ENCODE data around the gene GLYR1.

GLYR1 gene

GRCh38 chr16:4879049-4879448, 32.0 kb upstream of the GLYR1 start:
- no peak for DNase-seq

GRCh38 chr16:4877380-4877685, 30.2 kb upstream of the GLYR1 start:
- DNase-seq, result no peak

- no peak for DNase-seq
These were observed 29.7 kb upstream of the GLYR1 start for GRCh38 chr16:4876646-4877379.

- no peak for DNase-seq
These were observed 27.6 kb upstream of the GLYR1 start for GRCh38 chr16:4874666-4875065.

GRCh38 chr16:4873091-4873490, 26.0 kb upstream of the GLYR1 start:
- DNase-seq, result no peak

GRCh38 chr16:4871071-4871470, 24.0 kb upstream of the GLYR1 start:
- no peak for DNase-seq

- DNase-seq, result no peak
These were observed 23.1 kb upstream of the GLYR1 start for GRCh38 chr16:4870138-4870671.

GRCh38 chr16:4869147-4869805, 22.2 kb upstream of the GLYR1 start:
- no peak for DNase-seq

GRCh38 chr16:4868535-4868934, 21.4 kb upstream of the GLYR1 start:
- no peak for DNase-seq

- no peak for DNase-seq
These were observed 20.9 kb upstream of the GLYR1 start for GRCh38 chr16:4868026-4868425.

- DNase-seq, result no peak
These were observed 19.5 kb upstream of the GLYR1 start for GRCh38 chr16:4866586-4866985.

GRCh38 chr16:4865231-4865860, 18.3 kb upstream of the GLYR1 start:
- no peak for DNase-seq

GRCh38 chr16:4864728-4865127, 17.6 kb upstream of the GLYR1 start:
- DNase-seq, result no peak

GRCh38 chr16:4862639-4863038, 15.6 kb upstream of the GLYR1 start:
- peak; percentile 31 for DNase-seq

GRCh38 chr16:4860727-4861342, 13.7 kb upstream of the GLYR1 start:
- no peak for DNase-seq

GRCh38 chr16:4859900-4860255, 12.8 kb upstream of the GLYR1 start:
- DNase-seq, result no peak

- DNase-seq, result no peak
These were observed 12.3 kb upstream of the GLYR1 start for GRCh38 chr16:4859190-4859899.

GRCh38 chr16:4855804-4856203, 8.7 kb upstream of the GLYR1 start:
- no peak for DNase-seq

- no peak for DNase-seq
These were observed 8.3 kb upstream of the GLYR1 start for GRCh38 chr16:4855371-4855770.

GRCh38 chr16:4852221-4852872, 5.3 kb upstream of the GLYR1 start:
- no peak for DNase-seq

GRCh38 chr16:4850211-4850610, 3.1 kb upstream of the GLYR1 start:
- no peak for DNase-seq

GRCh38 chr16:4847774-4848587, 893 bp upstream of the GLYR1 start:
- peak; percentile 13 for DNase-seq
